NCI-H2081 (cell line): ENCODE results near the gene CSPG5.
A peak's percentile ranks its signal among the peaks of the same experiment; 100 is the strongest.

Experiments
- DNase-seq, 2 experiments: peaks; one replicate each; lab custom pipeline; 2025; lab: John Stamatoyannopoulos, UW

The CSPG5 gene

GRCh38 chr3:47536967-47537366, 41.7 kb downstream of the CSPG5 start:
- DNase-seq = no peak

- DNase-seq = no peak
These were observed 42.3 kb downstream of the CSPG5 start for GRCh38 chr3:47536221-47536891.

- no peak for DNase-seq
These were observed 44.6 kb downstream of the CSPG5 start for GRCh38 chr3:47533996-47534454.

- no peak for DNase-seq
These were observed 45.2 kb downstream of the CSPG5 start for GRCh38 chr3:47533481-47533880.

GRCh38 chr3:47527952-47528725, 50.5 kb downstream of the CSPG5 start:
- DNase-seq = no peak

GRCh38 chr3:47525617-47526016, 53.0 kb downstream of the CSPG5 start:
- no peak for DNase-seq

- no peak for DNase-seq
These were observed 55.2 kb downstream of the CSPG5 start for GRCh38 chr3:47523310-47524073.

- DNase-seq = peak; percentile 33 to 76
These were observed 56.3 kb downstream of the CSPG5 start for GRCh38 chr3:47522082-47522987.

- DNase-seq = no peak
These were observed 57.9 kb downstream of the CSPG5 start for GRCh38 chr3:47520756-47521155.

GRCh38 chr3:47517937-47518336, 60.7 kb downstream of the CSPG5 start:
- no peak for DNase-seq

GRCh38 chr3:47515864-47516319, 62.8 kb downstream of the CSPG5 start:
- DNase-seq = no peak

GRCh38 chr3:47515100-47515499, 63.6 kb downstream of the CSPG5 start:
- no peak for DNase-seq

- DNase-seq = peak; percentile 76 to 83
These were observed 65.3 kb downstream of the CSPG5 start, which contains the start of gene ELP6 for GRCh38 chr3:47513125-47513929. Gene ELP6 (minus strand): TSS chr3:47513712. CDS start chr3:47513590, 122 bp downstream.

GRCh38 chr3:47512416-47513124, 66.1 kb downstream of the CSPG5 start:
- no peak for DNase-seq
